Measurements from ENCODE around the gene C1orf232. TPM values are rescaled to one million over a fixed set of nuclear protein-coding genes. Genes with fewer than 3 reads are reported as not detected.
A peak's percentile ranks its signal among the peaks of the same experiment; 100 is the strongest.

The C1orf232 gene
- total and polyA plus RNA-seq, 2 of the 13 experiments (the other 11 are each of a cell fraction or from before 2014, with no cell fraction given) = not detected

DNA sequence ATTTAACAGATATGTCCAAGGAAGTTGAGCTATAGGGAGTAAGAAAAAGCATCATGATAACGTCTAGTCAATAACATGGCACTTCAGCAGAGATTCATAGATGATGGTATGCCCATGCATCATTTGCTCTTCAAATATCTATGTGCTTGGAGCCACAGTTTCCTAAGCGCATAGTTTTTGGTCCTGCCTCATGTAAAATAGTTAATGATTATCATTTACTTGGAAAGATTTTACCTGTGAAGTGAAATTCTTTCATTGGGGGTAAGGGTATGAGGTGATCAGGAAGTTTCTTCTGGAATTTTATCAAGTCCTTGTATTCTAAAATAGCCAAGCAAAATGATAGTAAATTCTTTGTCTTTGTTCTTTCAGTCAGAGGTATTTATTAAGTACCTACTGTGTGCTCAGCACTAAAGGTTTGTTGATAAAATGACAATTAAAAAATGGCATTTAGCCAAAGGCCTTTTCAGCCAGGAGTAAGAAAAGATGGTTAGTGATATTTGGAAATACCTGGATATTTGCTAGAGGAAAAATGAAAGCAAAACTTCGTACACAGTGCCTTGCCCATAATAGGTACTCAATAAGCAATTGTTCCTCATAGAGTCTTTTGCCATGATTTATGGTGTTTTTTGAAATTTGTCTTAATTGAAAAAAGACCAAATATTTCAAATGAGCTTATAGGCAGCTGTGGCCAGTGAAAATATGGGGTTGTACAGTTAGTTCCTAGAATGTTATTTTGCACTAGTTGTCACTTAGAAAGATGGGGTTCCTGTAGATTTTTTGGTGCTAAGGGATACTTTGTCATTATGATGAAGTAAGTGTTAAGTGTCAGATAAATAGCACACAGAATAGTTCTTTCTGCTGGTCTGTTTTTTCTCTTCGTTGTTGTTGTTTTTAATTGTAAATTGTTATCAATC lies 44.1 kb downstream of the C1orf232 start:
- FAIRE-seq (no peak), DNase-seq (ENCODE audit: low spot score) (no peak), ATAC-seq (no peak)
- CTCF ChIA-PET (ENCODE audit: low intra/inter-chr PET ratio, low total read pairs) = no interaction called here
- peaks cover 9% of the 10 kb centered on the region; the same call in 1 of the 2 replicates for H3K4me1 ChIP-seq (ENCODE audit: insufficient read depth, low read length)
- H3K9me3 ChIP-seq (ENCODE audit: low read length) = no peaks in the 10 kb centered on the region
- TF ChIP-seq ZKSCAN1 (IDR thresholded peaks at IDR 0.05; ENCODE audit: low read length) (0 out of 2 replicates have a peak, but pooled peaks have one; percentile 17), HOXA9 (CRISPR knock-in tag; IDR thresholded peaks at IDR 0.05; ENCODE audit: borderline replicate concordance) (no peak), SKI (IDR thresholded peaks at IDR 0.05; ENCODE audit: partially characterized antibody) (no peak)
- TF ChIP-seq, protein P1, sequence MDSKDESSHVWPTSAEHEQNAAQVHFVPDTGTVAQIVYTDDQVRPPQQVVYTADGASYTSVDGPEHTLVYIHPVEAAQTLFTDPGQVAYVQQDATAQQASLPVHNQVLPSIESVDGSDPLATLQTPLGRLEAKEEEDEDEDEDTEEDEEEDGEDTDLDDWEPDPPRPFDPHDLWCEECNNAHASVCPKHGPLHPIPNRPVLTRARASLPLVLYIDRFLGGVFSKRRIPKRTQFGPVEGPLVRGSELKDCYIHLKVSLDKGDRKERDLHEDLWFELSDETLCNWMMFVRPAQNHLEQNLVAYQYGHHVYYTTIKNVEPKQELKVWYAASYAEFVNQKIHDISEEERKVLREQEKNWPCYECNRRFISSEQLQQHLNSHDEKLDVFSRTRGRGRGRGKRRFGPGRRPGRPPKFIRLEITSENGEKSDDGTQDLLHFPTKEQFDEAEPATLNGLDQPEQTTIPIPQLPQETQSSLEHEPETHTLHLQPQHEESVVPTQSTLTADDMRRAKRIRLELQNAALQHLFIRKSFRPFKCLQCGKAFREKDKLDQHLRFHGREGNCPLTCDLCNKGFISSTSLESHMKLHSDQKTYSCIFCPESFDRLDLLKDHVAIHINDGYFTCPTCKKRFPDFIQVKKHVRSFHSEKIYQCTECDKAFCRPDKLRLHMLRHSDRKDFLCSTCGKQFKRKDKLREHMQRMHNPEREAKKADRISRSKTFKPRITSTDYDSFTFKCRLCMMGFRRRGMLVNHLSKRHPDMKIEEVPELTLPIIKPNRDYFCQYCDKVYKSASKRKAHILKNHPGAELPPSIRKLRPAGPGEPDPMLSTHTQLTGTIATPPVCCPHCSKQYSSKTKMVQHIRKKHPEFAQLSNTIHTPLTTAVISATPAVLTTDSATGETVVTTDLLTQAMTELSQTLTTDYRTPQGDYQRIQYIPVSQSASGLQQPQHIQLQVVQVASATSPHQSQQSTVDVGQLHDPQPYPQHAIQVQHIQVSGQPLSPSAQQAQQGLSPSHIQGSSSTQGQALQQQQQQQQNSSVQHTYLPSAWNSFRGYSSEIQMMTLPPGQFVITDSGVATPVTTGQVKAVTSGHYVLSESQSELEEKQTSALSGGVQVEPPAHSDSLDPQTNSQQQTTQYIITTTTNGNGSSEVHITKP (CRISPR knock-in tag; IDR thresholded peaks at IDR 0.05; ENCODE audit: low read depth) = no peak
- H3K27ac ChIP-seq (ENCODE audit: extremely low read length, insufficient read depth, low read length) = no peak overlapping the region
- 93% methylated on average over 4 of the region's 4 CpGs for WGBS (ENCODE audit: low lambda C conversion rate)
- no peak overlapping the region for H3K4me3 ChIP-seq (replicated peaks in 1 of 3; ENCODE audit: insufficient read depth in 1 of 3, low read depth in 2 of 3, low read length in 3 of 3)
- BruUV-seq (replicated peaks) = no TSS peak
- in situ Hi-C loops (cut with HindIII; ENCODE audit: extremely low pct_ligation_motif_present, low pct_unique_long_range_greater_than_20kb) = no loop called here
- no peaks in the 10 kb centered on the region for H4K20me1 ChIP-seq (ENCODE audit: insufficient read depth, low read length)
- H3K9ac ChIP-seq (ENCODE audit: insufficient read depth, low read depth, low read length) = no peak overlapping the region
- H3K4me2 ChIP-seq (ENCODE audit: low read depth, low read length) = no peak overlapping the region
- H3K79me2 ChIP-seq (ENCODE audit: insufficient read depth, low read length) = no peaks in the 10 kb centered on the region
- POLR2A ChIA-PET = no interaction called here
- no peak overlapping the region for H2AFZ ChIP-seq (ENCODE audit: low read length)
- H3K27me3 ChIP-seq (ENCODE audit: control insufficient read depth in 1 of 2, insufficient read depth in 2 of 2, low read length in 2 of 2) = no peaks in the 10 kb centered on the region; a peak in 1 of 5 replicates
- H3K36me3 ChIP-seq (replicated peaks in 1 of 2; ENCODE audit: control insufficient read depth in 1 of 2, insufficient read depth in 2 of 2, low read length in 2 of 2) = peaks cover 0 to 2% of the 10 kb centered on the region in 2 experiments; a peak in 4 of 5 replicates
- intact Hi-C loops (cut with micrococcal nuclease; ENCODE audit: unreplicated experiment) = no loop called here

Measured in HepG2 (cell line).